LoVo (cell line): Measurements from ENCODE around the gene CCDC88C.

Experiments used
- DNase-seq: peaks from one replicate; pipeline ENCODE4 v3.0.0-alpha.2; 2016; ENCODE audit warnings: low spot score

The CCDC88C gene

DNA sequence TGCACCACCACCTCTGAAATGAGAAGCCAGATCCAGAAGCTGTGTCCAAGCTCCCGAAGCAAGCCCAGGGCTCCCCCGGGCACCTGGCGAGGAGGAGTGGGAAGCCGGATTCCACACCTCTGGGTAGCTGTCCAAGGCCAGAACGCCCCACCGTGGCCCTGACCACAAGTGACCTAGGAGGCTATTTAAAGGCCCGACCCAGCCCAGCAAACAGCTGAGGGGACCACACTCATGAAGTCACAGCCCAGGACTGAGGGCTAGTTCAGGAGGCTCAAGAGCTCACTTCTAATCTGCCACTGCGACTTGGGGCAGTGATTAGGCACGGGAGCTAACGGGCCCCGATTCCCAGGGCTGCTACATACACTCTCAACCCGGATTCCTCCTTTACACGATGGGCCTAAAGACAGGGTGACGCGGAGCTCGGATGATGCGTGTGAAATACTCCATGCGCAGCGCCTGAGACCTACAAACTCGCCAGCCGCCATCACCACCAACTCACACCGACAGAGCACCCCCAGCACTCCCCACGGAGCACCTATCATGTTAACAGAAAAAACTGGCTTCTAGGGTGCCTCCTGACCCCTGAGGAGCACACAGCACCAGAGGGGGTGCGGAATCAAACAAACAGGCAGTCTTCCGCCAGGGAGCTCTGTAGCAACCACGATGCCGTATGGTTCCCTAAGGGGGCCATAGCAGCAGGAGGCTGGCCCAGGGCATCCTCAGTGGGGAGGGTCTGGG lies 89.1 kb downstream of the CCDC88C start:
- DNase-seq: no peak

DNA sequence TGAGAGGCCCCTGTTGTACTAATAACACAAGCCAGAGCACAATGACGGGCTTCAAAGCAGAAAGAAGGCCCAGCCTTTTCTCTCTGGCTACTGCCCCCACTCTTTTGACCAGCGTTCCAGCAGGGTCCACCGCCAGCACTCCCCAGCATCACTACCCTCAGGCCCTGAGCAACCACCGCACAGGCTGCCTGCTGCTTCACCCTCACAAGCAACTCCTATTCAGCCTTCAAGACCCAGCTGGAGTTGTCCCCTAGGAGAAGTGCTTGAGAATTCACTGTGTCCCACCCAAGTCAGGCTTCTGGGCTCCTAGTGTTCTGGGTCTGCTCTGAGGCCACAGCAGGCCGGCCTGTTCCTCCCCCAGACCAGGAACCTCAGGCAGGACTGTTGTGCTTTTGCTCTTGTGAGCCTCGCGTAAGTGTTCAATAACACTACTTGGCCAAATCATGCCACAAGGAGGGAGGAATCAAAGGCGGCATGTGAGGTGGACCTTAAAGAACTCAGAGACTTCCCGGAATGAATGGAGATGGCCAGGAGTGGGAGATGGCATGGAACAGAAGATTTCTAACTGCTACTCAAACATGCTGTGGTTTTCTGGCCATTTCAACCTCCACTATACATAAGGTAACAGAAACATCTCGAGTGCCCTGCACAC lies 89.8 kb downstream of the CCDC88C start:
- DNase-seq: no peak

DNA sequence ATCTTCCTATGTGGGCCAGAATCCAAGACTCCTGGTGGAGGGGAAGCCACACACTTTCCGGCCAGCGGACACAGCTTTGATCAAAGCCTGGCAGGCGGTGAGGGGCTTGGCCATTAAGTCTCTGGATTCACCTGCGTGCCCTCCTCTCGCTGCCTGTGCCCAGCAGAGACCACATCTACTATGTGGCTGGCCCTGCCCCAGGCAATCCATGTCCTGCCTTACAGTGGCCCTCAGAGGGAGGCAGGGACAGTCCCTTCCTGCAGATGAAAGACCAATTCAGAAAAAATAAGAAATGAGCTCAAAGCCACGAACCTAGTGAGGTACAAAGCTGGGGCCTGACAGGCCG lies 90.4 kb downstream of the CCDC88C start:
- no peak for DNase-seq

DNA sequence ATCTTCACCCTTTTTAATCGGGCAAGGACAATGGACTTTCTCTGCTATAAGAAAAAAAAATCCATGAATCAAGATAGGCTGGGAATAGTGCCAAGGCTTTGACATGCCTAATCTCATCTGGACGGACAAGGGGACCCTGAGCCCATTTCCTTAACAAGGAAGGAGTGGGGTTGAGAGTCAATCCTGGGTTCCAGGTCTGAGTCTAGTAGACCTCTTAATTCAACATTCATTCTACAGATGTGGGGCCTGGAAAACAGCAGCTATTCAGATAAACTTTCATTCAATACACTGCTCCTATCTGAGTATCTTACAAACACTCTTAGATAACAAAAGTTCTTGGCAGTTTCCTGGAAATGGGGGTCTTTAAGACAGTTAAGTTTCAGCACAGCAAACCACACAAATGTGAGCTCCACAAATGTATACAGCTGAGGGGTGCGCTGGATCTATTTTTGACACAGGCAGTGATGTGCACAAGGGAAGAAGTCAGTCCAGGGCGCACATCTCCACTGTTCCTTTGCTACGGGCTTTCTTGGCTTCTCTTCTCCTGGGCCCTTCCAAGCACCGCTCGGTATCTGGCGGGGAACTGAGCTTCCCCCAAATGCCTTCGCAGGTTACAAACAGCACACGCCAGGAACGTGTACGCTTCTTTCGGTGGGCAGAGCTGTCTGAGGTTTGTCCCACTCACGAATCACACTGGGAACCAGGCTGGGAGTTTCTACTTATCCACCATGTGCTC lies 90.9 kb downstream of the CCDC88C start:
- DNase-seq: no peak

DNA sequence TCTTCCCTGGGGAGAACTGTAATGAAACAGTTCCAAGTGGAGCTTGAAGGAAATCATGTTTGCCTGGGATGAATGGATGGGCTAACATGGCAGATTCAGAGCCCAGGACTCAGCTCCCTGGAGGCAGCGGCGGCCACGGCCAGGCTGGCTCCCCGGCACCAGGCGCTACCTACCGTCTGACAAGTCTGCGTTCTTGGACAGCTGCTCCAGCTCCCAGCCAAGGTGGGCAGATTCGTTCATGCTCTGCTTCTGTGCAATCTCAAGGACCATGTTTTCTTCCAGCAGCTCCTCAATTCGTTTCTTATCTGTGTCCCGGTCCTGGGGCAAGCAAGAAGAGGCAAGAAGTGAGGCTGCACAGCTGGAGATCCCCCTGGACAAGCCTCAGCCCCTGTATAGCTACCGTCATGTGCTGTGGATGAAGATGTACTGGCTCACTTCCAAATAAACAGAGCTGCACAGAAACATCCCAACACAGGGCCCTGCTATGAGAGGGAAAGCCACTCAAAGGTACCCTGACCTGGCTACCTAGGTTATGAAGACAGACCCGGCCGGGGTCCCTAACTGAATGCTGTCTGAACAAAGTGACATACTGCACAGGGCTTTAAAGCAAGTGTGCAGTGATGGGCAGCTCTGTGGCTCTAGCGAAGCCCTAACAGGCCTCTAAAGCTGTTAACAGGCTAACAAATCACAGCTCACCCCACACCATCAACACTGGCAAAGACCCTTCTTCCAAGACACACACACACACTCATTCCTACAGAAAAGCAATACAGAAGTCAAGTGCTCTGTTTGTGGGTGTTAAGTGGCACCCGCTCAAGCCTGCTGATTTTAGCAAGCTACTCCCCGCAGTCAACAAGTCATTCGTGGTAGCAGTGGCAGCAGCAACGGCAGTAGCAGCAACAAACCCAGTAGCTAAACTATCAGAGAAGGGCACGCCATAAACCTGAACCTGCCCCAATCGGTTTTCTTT lies 92.7 kb downstream of the CCDC88C start:
- no peak for DNase-seq

DNA sequence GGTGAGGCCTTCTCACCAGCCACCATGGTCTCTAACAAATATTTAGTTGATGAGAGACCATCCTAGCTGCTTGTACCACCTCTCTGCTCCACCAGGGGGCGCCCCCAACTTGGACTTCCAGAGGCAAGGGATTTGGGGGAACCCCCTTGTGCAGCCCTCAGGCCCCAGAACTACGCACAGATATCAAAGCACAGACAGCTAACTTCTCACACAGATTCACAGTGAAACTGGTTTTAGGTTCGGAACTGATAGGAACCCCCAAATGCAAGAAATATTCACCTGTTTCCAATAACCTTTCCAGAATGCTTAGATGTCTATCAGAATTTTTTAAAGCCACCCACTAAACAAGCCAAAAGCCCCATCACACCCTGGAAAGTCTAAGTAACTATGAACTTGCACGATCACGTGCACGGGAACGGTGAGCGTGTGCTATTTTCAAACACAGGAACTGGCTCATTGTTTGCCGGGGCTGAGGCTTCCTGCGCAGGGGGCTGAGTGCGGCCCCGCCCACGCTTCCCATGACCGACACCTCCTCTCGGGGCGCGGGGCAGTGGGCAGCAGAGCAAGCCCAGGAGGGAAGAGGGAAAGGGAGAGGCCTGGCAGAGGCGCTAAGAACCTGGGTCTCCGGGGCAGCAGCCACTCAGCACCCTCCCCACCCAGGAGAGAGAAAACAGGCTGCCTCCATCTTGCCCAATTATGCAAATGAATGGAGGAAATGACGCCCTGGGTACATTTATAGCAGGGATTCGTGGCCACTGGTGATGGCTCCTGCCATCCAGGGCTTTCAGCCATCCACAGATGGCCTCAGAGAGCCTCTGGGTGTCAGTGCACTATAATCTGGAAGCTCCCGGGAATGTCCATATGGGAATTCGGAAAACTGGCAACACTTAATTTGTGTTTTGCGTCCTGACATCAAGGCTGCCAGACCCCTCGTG lies 93.7 kb downstream of the CCDC88C start:
- DNase-seq: peak; percentile 52

DNA sequence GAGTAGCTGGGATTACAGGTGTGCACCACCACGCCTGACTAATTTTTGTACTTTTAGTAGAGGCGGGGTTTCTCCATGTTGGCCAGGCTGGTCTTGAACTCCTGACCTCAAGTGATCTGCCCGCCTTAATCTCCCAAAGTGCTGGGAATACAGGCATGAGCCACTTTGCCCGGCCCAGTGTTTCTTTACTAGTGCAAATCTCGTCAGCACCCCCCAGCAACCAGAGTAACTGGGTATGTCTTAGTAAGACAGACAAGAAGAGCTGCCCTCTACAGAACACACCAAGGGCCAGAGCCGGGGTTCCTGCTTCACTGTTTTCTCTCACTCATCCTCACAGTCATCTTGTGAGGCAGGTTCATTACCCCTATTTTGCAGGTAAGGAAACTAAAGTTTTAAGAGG lies 94.6 kb downstream of the CCDC88C start:
- DNase-seq: no peak

DNA sequence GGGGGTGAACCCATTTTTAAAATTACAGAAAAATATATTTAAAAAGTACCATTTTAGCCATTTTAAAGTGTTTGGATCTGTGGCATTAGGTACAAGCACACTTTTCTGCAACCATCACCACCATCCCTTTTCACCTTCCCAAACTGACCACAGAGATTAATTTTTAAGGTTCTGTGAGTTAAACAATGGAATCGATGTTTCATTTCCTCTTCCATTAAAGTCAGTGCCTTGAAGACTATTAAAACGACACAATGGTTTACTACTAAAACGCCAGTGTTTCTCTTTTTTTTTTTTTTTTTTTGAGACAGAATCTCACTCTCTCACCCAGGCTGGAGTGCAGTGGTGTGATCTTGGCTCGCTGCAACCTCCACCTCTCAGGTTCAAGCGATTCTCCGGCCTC lies 95.0 kb downstream of the CCDC88C start:
- no peak for DNase-seq

DNA sequence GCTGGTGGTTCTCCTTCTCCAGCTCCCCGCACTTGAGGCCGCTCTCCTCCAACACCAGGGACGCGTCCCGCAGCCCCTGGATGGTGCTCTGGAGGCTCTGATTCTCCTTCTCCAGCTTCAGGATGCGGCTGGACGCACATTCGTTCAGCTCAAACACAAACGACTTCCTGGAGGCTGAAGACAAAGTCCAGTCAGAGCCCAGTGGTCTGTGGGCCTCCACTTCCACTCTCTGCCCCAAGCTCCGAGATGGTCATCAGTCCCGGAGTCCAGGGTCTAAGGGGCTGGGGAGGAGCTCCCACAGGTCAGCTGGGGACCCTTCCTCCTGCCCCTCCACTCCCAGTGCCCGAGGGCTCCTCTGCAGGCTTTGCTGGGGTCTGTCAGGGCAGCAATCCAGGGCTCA lies 96.5 kb downstream of the CCDC88C start:
- DNase-seq: no peak

DNA sequence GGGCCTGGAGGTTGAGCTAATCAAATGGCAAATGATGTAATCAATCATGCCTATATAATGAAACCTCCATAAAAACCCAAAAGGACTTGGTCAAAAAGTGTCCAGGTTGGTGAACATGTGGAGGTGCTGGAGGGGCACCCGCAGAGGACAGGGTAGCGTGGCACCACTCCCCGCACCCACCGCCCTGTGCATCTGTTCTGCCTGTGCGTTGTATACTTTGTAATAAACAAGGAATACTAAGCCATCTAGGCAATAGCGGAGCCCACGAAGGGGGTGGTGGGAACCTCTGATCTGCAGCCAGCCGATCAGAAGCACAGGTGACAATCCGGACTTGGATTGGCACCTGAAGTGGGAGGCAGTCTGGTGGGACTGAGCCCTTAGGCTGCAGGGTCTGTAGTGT lies 97.4 kb downstream of the CCDC88C start:
- DNase-seq: no peak

DNA sequence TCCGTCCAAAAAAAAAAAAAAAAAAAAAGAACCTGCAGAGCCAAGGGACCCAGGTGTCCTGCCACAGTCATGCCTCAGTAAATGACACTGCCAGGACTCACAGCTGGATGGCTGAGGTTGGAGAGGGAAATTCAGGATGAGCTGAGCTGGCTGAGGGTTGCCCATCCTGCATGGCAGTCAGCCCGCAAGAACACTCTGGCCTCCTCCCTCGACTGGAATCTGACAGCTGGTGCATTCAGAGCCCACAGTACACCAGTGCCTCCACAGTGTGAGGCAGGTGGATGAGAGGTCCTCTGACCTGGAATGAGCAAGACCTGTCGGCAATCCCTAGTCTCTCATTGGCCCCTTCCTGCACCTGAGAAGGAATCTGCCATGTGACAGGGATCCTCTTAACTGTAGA lies 98.7 kb downstream of the CCDC88C start:
- no peak for DNase-seq

DNA sequence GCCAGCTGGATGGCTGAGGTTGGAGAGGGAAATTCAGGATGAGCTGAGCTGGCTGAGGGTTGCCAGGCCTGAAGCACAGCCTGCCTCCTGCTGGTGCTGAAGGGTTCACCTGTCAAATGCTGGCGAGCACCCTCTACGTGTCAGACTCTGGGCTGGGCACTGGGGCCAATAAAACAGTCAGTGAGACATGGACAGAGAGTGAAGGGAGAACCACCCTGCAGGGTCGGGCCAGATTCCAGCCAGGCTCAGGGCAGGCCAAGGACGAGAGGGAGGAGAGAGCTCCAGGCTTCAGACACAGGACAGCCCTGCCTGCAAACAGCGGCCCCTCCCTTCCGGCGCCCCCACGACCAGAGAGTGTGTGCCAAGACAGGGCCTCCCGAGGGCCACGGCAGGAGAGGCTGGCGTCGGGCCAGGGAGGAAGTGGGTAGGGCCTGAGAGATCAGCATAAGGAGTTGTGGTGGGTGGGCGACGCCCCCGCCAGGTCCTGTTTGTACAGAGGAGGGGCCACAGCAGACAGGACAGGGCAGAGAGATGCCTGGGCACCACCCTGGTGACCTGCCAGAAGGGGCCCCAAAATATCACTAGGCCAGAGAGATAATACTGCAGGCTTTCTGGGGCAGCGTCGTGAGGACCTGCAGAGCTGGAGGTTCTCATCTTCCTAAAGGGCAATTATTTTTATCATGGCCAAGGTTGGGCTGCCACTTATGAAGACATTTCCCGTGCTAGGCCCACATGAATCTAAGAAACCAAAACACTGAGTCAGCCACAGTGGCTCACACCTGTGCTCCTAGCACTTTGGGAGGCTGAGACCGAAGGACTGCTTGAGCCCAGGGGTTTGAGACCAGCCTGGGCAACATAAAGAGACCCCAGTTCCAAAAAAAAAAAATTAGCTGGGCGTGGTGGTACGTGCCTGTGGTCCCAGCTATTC lies 100.0 kb downstream of the CCDC88C start:
- DNase-seq: peak; percentile 77

DNA sequence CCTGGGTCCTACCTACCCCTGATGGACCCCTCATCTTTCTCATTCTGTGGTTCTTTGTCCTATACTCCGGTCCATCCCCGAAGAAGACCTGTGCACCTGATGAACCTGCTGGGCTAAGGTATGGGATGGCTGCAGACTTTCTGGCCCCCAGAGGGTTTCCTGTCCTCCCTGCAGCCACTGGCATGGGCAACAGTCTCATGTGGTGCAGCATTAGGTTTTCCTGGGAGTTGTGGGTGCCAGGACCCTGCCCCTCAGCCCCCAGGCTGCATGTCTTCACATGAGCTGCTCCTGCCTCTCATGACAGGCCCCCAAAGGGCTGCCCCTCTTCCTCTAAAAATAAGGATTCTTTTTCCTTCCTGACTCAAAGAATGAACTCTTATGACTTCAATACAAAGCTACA lies 100.9 kb downstream of the CCDC88C start:
- DNase-seq: no peak

DNA sequence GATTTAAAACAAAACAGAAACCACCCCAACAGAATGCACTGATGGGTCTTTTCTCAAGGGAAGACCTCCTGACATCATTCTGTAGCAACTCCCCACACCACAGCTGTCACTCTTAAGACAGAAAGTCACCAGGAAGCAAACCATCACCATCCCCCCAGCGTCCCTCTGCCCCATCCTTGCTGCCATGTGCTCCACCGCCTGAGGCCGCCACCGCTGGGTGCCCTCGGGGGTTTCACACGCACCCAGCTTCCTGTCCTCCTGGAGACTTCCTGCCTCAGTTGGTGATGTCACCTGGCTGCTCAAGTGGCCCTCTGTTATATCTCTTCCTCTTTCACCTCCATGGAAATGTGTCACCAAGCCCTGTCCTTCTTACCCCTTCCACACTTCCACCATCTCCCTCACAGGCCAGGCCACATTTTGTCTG lies 101.8 kb downstream of the CCDC88C start:
- DNase-seq: no peak

DNA sequence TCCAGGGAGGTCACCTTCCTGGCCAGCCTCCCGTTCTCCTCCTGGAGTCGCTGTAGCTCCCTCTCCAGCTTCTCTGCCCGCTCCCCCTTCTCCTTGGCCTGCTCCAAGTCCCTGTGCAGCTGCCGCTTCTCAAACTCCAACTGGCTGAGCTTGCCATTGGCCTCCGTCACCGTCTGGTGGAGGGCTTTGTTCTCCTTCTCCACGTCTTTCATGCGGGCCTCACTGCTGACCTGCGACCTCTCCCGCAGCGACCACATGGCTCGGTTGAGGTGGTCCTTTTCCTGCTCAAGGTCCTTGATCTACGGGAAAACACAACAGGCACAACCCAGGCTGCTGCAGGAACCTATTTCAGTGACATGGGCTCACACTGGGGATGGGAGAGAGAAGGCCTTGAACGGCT lies 103.8 kb downstream of the CCDC88C start:
- no peak for DNase-seq

DNA sequence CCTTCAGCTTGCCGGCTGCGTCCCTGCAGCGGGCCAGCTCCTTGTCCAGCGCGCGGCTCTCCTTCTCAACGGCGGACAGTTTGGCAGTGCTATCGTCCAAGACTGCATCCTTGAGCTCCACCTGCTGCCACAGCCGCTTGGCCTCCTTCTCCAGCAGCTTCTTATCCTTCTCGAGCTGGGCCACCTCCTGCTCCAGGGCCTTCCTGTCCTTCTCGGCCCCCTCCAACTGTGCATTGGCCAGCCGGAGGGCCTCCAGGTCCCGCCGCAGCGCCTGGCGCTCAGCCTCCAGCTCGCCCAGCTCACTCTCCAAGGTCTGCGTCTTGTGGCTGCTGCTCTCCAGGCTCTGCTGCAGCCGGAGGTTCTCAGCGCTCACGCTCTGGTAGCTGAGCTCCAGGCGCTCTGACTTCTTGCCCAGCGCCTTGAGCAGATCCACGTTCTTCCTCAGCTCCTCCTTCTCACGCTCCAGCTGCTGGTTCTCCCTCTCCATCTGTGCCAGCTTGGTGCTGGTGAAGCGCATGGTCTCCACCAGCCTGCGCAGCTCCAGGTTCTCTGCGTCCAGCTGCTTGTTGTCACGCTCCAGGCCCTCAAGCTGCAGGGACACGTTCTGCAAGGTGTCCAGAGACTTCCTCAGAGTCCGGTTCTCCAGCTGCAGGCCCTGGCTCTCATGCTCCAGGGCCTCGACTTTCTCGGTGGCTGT lies 104.3 kb downstream of the CCDC88C start:
- no peak for DNase-seq

DNA sequence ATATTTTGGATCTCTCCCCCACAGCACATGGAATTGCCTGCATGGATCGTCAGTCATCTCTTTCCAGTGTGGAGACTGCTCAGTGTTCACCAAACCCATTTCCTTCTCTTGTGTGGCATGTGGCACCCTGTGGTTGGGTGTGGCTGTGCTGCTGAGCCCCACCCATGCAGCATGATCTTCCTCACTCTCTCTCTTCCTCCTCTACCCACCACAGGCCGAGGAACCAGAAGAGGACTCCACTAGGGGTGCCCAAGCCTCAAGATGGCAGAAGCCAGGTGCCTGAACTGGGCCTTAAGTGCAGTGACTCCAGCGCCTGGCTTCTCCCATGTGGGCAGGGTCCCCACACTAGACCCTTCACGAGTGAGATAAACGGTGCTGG lies 106.3 kb downstream of the CCDC88C start:
- peak; percentile 52 for DNase-seq

DNA sequence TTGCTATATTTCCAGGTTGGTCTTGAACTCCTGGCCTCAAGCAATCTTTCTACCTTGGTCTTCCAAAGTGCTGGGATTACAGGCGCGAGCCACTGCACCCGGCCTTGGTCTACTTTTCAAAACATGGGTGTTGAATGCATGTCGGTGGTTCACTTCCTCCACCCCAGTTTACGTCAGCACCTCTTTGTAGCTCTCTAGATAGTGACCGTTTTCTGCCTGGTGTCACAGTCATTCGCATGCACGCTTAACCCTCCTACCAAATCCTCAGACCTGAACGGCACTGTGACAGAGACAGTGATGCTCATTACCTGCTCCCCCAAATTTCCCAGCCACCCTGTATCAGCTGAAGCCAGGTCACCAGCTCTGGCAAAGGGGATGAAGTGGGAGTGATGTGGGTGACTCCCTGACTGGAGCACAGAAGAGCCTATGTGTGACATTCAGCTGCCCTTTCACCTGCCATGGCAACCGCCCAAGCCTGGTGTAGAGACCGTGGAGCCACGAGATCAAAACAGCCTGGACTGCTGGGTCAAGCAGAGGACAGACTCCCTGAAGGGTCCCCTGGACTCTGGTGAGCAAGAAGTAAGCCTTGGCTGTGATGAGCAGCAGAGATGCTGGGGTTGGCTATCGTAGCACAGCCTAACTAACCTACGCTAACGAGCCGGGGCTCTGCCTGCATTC lies 106.9 kb downstream of the CCDC88C start:
- no peak for DNase-seq
